ENCODE measurements around the gene CYP1A1. TPM values are rescaled to one million over a fixed set of nuclear protein-coding genes. Genes with fewer than 3 reads are reported as not detected.

CYP1A1 gene
- total RNA-seq, 1 experiment from 2014 or later = 0.26 TPM

DNA sequence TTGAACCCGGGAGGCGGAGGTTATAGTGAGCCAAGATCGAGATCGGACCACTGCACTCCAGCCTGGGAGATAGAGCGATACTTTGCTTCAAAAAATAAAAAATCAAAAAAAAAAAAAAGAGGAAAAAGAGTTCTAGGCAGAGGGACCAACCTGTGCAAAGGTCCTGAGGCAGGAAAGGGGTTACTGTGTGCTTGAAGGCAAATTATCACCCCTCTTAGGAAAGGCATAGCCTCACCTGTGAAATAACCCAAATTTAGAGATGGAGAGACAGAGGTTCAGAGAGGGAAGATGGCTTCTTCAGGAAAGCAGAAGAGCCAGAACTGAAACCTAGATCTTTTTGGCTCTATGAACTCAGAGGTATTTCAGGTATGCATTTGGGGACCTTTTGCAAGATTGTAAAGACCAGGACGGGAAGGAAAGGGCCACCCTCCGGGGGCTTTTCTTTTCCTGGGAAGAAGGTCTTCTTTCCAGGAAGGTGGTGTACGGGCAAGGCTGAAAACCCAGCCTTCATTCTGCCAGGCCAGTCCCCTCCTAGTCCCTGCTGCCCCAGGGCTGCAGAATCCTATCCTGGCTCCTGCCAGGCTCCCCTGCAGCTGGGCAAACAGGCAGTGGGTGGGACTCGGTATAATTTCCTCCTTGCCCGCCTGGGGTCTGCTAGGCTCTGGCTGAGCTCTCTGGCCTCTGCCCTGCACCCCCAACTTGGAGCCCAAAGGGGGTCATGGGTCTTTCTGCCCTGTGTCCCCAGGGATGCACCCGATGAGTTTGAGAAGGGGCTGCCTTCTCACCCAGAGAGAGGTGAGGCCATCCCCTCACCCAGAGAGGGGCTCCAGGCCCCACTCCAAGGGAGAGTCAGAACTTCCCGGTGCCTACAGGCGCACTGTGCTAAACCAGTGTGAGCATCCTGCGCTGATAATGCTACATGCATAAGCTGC lies 42.1 kb upstream of the CYP1A1 start:
- CTCF ChIA-PET = interaction anchor here (0.5 to 12.6 kb wide), 47 partner anchors 8 to 770 kb away, joined by 3 to 409 read pairs (median 7); partner anchors contain the start of genes CPLX3, CSK, CYP1A1 and CYP1A2

DNA sequence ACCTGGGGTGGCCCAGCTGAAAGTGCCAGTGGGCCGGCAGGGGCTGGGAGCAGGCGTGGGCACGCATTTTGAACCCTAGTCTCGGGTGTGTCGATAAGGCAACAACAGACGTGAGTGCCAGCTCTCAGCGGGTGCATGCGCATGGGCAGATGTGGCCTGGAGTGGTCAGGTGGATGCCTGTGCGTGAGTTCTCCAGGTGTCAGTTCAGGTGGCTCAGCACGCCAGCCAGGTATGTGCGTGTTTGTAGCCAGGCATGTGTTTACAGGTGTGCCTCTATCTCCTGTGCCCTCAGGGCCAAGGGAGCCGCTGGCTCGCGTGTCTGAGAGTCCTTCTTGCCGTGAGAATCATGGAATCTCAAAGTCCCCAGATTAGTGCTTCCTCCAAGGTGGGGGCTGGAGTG lies 38.1 kb upstream of the CYP1A1 start:
- Mint-ChIP-seq H3K4me1 (peaks cover 20% of the 10 kb centered on the region), H3K27ac (no peak overlapping the region), H3K9me3 (no peaks in the 10 kb centered on the region), H3K36me3 (no peaks in the 10 kb centered on the region), H3K4me3 (no peak overlapping the region), H3K27me3 (ENCODE audit: low read depth) (peaks cover 3% of the 10 kb centered on the region; the same call in 1 of the 2 replicates)
- ATAC-seq = no peak
- DNase-seq (ENCODE audit: low spot score) = no peak
- TF ChIP-seq FOXK1 (CRISPR knock-in tag; IDR thresholded peaks at IDR 0.05) (no peak), CBFB (CRISPR knock-in tag; IDR thresholded peaks at IDR 0.05; ENCODE audit: low read depth) (no peak)
- TF ChIP-seq, protein P1, sequence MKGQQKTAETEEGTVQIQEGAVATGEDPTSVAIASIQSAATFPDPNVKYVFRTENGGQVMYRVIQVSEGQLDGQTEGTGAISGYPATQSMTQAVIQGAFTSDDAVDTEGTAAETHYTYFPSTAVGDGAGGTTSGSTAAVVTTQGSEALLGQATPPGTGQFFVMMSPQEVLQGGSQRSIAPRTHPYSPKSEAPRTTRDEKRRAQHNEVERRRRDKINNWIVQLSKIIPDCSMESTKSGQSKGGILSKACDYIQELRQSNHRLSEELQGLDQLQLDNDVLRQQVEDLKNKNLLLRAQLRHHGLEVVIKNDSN (CRISPR knock-in tag; IDR thresholded peaks at IDR 0.05) = no peak
- TF ChIP-seq, protein P2, sequence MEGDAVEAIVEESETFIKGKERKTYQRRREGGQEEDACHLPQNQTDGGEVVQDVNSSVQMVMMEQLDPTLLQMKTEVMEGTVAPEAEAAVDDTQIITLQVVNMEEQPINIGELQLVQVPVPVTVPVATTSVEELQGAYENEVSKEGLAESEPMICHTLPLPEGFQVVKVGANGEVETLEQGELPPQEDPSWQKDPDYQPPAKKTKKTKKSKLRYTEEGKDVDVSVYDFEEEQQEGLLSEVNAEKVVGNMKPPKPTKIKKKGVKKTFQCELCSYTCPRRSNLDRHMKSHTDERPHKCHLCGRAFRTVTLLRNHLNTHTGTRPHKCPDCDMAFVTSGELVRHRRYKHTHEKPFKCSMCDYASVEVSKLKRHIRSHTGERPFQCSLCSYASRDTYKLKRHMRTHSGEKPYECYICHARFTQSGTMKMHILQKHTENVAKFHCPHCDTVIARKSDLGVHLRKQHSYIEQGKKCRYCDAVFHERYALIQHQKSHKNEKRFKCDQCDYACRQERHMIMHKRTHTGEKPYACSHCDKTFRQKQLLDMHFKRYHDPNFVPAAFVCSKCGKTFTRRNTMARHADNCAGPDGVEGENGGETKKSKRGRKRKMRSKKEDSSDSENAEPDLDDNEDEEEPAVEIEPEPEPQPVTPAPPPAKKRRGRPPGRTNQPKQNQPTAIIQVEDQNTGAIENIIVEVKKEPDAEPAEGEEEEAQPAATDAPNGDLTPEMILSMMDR (IDR thresholded peaks at IDR 0.05) = no peak
- CTCF ChIA-PET = interaction anchor here (0.7 to 8.3 kb wide), 11 partner anchors 7 to 142 kb away, joined by 3 to 131 read pairs (median 6); partner anchors contain the start of gene CYP1A2
- POLR2A ChIA-PET = interaction anchor here (0.6 kb wide), 1 partner anchor 162 kb away, joined by 3 read pairs; no protein-coding TSS in a partner anchor

More for the DNA sequence above, 42.1 kb upstream of the CYP1A1 start:
- no peaks in the 10 kb centered on the region for H3K9me3 Mint-ChIP-seq
- H3K4me3 Mint-ChIP-seq = no peak overlapping the region
- ATAC-seq (no peak), DNase-seq (ENCODE audit: low spot score) (no peak)
- no peak for TF ChIP-seq GRHL2 (CRISPR knock-in tag; IDR thresholded peaks at IDR 0.05; ENCODE audit: insufficient replicate concordance, severe bottlenecking)
- TF ChIP-seq RORB (CRISPR knock-in tag; IDR thresholded peaks at IDR 0.05) = no peak
- no peak for TF ChIP-seq ELF4 (CRISPR knock-in tag; IDR thresholded peaks at IDR 0.05; ENCODE audit: low read depth)
- TF ChIP-seq TCF7 (CRISPR knock-in tag; IDR thresholded peaks at IDR 0.05; ENCODE audit: low read depth) = no peak
- TF ChIP-seq MYBL2 (CRISPR knock-in tag; IDR thresholded peaks at IDR 0.05) = no peak
- TF ChIP-seq RELA (CRISPR knock-in tag; IDR thresholded peaks at IDR 0.05; ENCODE audit: borderline replicate concordance) = no peak
- no peak overlapping the region for H3K27ac Mint-ChIP-seq
- no peaks in the 10 kb centered on the region for H3K36me3 Mint-ChIP-seq
- peaks cover 14% of the 10 kb centered on the region for H3K27me3 Mint-ChIP-seq (ENCODE audit: low read depth)
- H3K4me1 Mint-ChIP-seq = peaks cover 19% of the 10 kb centered on the region
- POLR2A ChIA-PET = interaction anchor here (0.9 to 1.8 kb wide), 2 partner anchors 7 to 135 kb away, joined by 3 to 20 read pairs; no protein-coding TSS in a partner anchor

DNA sequence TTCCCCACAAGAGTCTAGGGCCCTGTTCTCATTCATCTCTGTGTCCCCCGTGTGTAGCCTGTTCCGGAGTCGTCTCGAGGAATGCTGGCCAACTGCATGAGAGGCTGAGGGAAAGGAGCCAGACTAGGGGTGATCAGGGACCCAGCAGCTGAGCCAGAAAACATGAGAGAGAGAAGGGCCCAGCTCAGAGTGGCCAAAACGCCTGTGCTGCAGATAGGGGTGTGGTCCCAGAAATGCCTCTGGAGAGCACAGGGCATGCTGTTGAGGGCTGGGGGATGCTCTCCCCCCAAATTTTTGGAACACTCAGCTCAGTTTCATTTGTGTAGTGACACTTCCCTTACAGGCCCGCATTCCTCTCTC lies 37.4 kb upstream of the CYP1A1 start:
- Mint-ChIP-seq H3K4me1 (peaks cover 20% of the 10 kb centered on the region), H3K36me3 (no peaks in the 10 kb centered on the region), H3K9me3 (no peaks in the 10 kb centered on the region), H3K27ac (0 out of 2 replicates have a peak overlapping the region, but pooled peaks have one; percentile 12), H3K4me3 (no peak overlapping the region), H3K27me3 (ENCODE audit: low read depth) (peaks cover 3% of the 10 kb centered on the region; the same call in 1 of the 2 replicates)
- no peak for DNase-seq (ENCODE audit: low spot score)
- ATAC-seq = no peak
- ChIA-PET POLR2A (no interaction called here), CTCF (interaction anchor here (0.5 to 8.3 kb wide), 12 partner anchors 8 to 238 kb away, joined by 3 to 131 read pairs (median 6); partner anchors contain the start of gene CYP1A2)
- TF ChIP-seq ZBTB21 (CRISPR knock-in tag; IDR thresholded peaks at IDR 0.05; ENCODE audit: borderline replicate concordance) (no peak), NR3C1 (CRISPR knock-in tag; conservative IDR thresholded peaks at IDR 0.05; ENCODE audit: low read depth) (no peak), ESRRA (CRISPR knock-in tag; IDR thresholded peaks at IDR 0.05; ENCODE audit: borderline replicate concordance) (no peak), CREM (CRISPR knock-in tag; IDR thresholded peaks at IDR 0.05) (no peak), MXD4 (CRISPR knock-in tag; IDR thresholded peaks at IDR 0.05; ENCODE audit: borderline replicate concordance) (no peak), KAT7 (CRISPR knock-in tag; IDR thresholded peaks at IDR 0.05; ENCODE audit: borderline replicate concordance) (no peak), CBFB (CRISPR knock-in tag; IDR thresholded peaks at IDR 0.05; ENCODE audit: low read depth) (no peak), IRF2 (CRISPR knock-in tag; IDR thresholded peaks at IDR 0.05; ENCODE audit: borderline replicate concordance, low read depth) (no peak)
- TF ChIP-seq, protein P3, sequence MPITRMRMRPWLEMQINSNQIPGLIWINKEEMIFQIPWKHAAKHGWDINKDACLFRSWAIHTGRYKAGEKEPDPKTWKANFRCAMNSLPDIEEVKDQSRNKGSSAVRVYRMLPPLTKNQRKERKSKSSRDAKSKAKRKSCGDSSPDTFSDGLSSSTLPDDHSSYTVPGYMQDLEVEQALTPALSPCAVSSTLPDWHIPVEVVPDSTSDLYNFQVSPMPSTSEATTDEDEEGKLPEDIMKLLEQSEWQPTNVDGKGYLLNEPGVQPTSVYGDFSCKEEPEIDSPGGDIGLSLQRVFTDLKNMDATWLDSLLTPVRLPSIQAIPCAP (CRISPR knock-in tag; IDR thresholded peaks at IDR 0.05) = no peak
- TF ChIP-seq, protein P4, sequence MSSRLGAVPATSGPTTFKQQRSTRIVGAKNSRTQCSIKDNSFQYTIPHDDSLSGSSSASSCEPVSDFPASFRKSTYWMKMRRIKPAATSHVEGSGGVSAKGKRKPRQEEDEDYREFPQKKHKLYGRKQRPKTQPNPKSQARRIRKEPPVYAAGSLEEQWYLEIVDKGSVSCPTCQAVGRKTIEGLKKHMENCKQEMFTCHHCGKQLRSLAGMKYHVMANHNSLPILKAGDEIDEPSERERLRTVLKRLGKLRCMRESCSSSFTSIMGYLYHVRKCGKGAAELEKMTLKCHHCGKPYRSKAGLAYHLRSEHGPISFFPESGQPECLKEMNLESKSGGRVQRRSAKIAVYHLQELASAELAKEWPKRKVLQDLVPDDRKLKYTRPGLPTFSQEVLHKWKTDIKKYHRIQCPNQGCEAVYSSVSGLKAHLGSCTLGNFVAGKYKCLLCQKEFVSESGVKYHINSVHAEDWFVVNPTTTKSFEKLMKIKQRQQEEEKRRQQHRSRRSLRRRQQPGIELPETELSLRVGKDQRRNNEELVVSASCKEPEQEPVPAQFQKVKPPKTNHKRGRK (CRISPR knock-in tag; IDR thresholded peaks at IDR 0.05; ENCODE audit: borderline replicate concordance) = no peak
- TF ChIP-seq, protein P5, sequence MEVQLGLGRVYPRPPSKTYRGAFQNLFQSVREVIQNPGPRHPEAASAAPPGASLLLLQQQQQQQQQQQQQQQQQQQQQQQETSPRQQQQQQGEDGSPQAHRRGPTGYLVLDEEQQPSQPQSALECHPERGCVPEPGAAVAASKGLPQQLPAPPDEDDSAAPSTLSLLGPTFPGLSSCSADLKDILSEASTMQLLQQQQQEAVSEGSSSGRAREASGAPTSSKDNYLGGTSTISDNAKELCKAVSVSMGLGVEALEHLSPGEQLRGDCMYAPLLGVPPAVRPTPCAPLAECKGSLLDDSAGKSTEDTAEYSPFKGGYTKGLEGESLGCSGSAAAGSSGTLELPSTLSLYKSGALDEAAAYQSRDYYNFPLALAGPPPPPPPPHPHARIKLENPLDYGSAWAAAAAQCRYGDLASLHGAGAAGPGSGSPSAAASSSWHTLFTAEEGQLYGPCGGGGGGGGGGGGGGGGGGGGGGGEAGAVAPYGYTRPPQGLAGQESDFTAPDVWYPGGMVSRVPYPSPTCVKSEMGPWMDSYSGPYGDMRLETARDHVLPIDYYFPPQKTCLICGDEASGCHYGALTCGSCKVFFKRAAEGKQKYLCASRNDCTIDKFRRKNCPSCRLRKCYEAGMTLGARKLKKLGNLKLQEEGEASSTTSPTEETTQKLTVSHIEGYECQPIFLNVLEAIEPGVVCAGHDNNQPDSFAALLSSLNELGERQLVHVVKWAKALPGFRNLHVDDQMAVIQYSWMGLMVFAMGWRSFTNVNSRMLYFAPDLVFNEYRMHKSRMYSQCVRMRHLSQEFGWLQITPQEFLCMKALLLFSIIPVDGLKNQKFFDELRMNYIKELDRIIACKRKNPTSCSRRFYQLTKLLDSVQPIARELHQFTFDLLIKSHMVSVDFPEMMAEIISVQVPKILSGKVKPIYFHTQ (CRISPR knock-in tag; IDR thresholded peaks at IDR 0.05) = no peak
- TF ChIP-seq, protein P6, sequence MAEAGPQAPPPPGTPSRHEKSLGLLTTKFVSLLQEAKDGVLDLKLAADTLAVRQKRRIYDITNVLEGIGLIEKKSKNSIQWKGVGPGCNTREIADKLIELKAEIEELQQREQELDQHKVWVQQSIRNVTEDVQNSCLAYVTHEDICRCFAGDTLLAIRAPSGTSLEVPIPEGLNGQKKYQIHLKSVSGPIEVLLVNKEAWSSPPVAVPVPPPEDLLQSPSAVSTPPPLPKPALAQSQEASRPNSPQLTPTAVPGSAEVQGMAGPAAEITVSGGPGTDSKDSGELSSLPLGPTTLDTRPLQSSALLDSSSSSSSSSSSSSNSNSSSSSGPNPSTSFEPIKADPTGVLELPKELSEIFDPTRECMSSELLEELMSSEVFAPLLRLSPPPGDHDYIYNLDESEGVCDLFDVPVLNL (CRISPR knock-in tag; IDR thresholded peaks at IDR 0.05; ENCODE audit: borderline replicate concordance, low read depth) = no peak
